GM19452 (cell line): ENCODE measurements around the gene PA2G4.
"Not testable (repeated sequence)": the region's sequence is repeated elsewhere in the genome, so short reads cannot be mapped to it uniquely, and the experiment has no call there.

Experiments
- ATAC-seq: cut with Tn5 transposase; IDR thresholded peaks from one replicate; pipeline ENCODE4 v1.9.1; 2021; ENCODE audit not compliant: unreplicated experiment

PA2G4 gene

DNA sequence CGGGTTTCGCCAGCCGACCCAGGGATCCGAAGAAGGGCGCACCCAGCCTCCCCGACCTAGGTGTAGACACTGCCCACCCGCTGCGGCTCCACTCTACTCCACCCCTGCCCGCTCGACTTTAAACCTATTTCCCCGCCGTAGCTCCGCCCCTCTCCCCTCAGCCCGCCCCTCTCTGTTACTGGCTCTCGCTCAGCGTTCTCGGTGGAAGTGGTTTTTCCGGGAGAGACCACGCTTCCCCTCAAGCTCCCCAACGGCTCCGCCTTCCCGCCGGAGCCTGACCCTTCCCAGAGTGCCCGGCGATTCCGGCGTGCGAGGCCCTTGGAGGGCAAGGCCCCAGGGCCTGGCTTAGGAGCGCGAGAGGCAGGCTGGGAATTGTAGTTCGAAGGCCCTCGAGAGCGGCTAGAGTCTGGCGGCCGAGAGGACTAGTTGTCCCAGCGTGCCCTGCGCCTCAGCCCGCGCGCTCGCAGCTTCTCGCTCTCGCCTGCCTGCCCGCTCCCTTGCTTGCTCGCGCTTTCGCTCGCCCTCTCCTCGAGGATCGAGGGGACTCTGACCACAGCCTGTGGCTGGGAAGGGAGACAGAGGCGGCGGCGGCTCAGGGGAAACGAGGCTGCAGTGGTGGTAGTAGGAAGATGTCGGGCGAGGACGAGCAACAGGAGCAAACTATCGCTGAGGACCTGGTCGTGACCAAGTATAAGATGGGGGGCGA, at the start of gene PA2G4:
Gene PA2G4 (plus strand): TSS at position 451 of the 706 bp plus-strand sequence. CDS start 179 bp downstream, at position 630.
- peak; percentile 93 for ATAC-seq

DNA sequence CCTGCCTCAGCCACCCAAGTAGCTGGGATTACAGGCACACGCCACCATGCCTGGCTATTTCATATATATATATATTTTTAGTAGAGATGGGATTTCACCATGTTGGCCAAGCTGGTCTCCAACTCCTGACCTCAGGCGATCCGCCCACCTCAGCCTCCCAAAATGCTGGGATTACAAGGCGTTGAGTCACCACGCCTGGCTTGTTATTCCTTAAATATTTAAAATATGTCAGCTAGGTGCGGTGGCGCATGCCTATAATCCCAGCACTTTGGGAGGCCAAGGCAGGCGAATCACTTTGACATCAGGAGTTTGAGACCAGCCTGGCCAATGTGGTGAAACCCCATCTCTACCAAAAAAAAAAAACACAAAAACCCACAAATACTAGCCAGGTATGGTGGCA, 44.4 kb upstream of the PA2G4 start:
- ATAC-seq, result not testable (repeated sequence)

- ATAC-seq, result no peak
Observed at GRCh38 chr12:56061982-56062381, 42.4 kb upstream of the PA2G4 start.

DNA sequence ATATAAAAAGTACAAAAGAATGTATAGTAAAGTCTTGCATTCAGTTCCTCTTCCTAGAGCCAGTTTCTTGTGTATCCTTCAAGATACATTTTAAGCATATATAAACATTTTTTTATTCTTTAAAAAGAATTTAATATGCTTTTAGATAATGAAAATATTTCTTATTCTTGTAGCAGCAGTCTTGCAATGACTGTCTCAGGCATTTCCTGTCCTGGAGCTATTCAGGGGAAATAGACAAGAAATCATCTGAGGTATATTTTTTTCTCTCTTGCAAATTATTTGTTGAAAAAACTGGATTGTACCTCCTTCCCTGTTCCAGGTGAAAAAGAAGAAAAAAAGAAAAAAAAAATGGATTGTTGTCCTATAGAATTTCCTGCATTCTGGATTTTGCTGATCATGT, 41.4 kb upstream of the PA2G4 start:
- ATAC-seq, result no peak

GRCh38 chr12:56071648-56072047, 32.7 kb upstream of the PA2G4 start:
- no peak for ATAC-seq

GRCh38 chr12:56074396-56074795, 30.0 kb upstream of the PA2G4 start:
- no peak for ATAC-seq

DNA sequence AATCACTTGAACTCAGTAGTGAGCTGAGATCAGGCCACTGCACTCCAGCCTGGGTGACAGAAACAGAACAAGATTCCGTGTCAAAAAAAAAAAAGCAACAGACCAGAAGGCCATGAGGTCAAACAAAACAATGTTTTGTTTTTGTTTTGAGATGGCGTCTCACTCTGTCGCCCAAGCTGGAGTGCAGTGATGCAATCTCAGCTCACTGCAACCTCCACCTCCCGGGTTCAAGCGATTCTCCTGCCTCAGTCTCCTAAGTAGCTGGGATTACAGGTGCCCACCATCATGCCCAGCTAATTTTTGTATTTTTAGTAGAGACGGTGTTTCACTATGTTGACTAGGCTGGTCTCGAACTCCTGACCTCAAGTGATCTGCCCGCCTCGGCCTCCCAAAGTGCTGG, 26.4 kb upstream of the PA2G4 start:
- not testable (repeated sequence) for ATAC-seq

- no peak for ATAC-seq
Observed at GRCh38 chr12:56078427-56078826, 25.9 kb upstream of the PA2G4 start.

GRCh38 chr12:56078931-56079722, 25.2 kb upstream of the PA2G4 start:
- peak; percentile 67 for ATAC-seq

GRCh38 chr12:56079723-56080555, 24.4 kb upstream of the PA2G4 start, which contains the start of gene ERBB3:
TSS of gene ERBB3 (plus strand) at chr12:56080165. CDS start at chr12:56080301, 136 bp downstream.
- ATAC-seq, result peak; percentile 26

DNA sequence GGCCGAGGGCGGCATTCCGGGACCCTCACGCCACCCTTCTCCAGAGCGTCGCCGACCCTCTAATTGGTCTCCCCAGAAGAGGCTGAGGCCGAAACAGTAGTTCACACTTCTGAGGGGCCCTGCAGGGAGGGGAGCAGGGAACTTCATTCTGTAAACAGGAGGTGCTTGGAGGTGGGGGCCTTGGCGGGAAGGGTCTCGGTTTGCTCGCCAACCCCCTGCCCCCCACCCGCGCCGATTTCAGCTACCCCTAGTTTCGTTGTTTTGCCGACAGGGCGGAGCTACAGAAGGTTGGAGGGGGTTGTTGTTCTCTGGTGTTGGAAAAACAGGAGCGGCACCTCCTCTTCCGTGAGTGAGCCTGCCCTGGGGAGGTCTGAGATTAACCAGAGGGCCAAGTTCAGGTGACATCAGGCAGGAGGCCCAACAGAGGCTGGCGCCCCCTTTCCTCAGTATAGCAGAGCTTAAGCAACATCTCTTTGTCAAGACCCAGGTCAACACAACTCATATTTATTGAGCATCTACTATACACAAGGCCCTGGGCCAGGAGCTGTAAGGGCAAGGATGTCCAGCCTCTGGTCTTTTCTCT, 23.7 kb upstream of the PA2G4 start:
- no peak for ATAC-seq

GRCh38 chr12:56081393-56082347, 22.7 kb upstream of the PA2G4 start:
- no peak for ATAC-seq

DNA sequence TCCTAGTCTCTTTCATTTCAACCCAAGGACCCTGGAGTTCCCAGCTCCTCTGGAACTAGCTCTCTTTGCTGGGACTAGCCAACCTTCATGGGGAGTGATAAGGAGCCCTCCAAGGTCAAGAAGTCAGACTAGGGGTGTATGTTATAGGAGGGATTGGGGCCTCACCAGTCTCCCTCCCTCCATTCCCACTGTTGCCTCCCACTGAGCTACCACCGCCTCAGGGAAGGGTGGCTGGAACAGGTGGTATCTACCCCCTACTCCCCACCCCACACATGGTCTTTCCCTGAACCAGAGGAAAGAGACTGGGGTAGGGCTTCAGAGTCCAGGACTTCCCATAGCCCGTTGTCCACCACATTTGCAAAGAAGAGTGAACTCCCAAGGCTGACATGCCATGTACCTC, 22.0 kb upstream of the PA2G4 start:
- ATAC-seq, result no peak

GRCh38 chr12:56082967-56083366, 21.4 kb upstream of the PA2G4 start:
- no peak for ATAC-seq

DNA sequence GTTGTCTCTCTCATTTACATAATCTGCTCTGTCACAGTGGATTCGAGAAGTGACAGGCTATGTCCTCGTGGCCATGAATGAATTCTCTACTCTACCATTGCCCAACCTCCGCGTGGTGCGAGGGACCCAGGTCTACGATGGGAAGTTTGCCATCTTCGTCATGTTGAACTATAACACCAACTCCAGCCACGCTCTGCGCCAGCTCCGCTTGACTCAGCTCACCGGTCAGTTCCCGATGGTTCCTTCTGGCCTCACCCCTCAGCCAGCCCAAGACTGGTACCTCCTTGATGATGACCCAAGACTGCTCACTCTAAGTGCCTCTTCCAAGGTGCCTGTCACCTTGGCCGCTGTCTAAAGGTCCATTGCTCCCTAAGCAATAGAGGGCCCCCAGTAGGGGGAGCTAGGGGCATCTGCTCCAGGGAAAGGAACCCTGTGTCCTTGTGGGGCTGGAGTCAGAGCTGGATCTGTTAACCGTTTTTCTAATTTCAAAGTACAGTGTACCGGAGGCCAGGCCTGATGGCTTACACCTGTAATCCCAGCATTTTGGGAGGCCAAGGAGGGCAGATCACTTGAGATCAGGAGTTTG, 19.3 kb upstream of the PA2G4 start:
- no peak for ATAC-seq

- ATAC-seq, result no peak
Observed at GRCh38 chr12:56086096-56086495, 18.3 kb upstream of the PA2G4 start.

DNA sequence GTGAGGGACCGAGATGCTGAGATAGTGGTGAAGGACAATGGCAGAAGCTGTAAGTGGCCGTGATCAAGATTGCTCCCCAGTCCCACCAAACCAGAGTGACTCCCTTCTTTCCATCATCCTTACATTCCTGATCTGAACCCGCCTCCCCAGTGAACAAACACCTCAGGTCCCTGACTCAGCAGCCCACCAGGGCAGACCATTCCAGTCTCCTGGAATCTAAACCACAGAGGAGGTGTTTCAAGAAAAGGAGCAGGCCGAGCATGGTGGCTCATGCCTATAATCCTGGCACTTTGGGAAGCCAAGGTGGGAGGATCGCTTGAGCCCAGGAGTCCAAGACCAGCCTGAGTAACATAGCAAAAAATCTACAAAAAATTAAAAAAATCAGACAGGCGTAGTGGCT, 17.8 kb upstream of the PA2G4 start:
- no peak for ATAC-seq

DNA sequence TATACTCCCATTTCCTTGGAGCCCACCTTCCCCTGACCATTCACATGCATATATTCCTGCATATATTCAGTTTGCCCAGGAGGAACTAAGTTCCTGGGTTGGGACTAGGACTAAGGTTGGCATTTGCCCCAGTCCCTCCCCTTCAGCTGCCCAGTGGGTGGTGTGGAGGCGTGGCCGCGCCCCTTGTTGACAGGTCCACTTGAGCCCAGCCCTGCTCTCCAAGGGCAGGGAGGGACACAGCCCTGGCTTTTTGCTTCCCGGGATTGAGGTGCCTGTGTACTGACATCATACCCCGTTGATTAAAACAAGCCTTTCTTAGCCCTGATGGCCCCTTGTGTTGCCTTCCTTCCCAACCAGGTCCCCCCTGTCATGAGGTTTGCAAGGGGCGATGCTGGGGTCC, 17.1 kb upstream of the PA2G4 start:
- no peak for ATAC-seq

DNA sequence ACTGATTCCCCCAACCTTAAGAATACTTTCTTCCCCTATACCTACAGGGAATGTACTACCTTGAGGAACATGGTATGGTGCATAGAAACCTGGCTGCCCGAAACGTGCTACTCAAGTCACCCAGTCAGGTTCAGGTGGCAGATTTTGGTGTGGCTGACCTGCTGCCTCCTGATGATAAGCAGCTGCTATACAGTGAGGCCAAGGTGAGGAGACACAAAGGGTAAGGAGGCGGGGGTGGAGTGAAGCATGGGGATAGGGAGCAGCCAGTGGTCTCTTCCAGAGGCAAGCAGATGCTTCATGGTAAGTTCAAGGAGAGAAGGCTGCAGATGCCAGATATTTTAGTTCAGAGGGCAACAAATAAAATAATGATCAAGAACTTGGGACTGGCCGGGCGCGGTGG, 6.6 kb upstream of the PA2G4 start:
- no peak for ATAC-seq

GRCh38 chr12:56098592-56098991, 5.8 kb upstream of the PA2G4 start:
- no peak for ATAC-seq
